ENCODE results near the gene OGA.
"Not testable (repeated sequence)": the region's sequence is repeated elsewhere in the genome, so short reads cannot be mapped to it uniquely, and the experiment has no call there.

OGA gene

DNA sequence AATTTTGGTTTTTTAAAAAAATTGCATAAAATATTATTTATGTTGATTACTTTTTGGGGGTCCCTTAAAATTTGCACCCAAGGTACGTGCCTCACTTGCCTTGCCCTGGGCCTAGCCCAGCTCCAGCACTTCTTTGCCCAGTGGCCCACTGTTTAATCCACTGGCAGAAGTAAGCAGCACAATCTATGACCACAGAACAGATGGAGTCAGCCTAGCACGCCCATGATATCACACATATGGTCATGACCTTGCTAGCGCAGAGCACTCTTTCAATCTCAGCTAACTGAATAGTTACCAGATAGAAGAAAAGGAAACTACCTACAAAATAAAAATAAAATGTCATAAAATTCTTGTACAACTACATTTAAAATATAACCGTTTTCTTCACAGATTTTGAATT is 5.6 kb downstream of the OGA start:
- Histone ChIP-seq H3K9me3 (ENCODE audit: low read length) (no peaks in the 10 kb centered on the region), H3K36me3 (ENCODE audit: insufficient read depth, low read length) (peaks cover 55% of the 10 kb centered on the region), H3K4me3 (ENCODE audit: low read length) (no peak overlapping the region), H2AFZ (ENCODE audit: low read depth, low read length) (no peak overlapping the region), H3K27me3 (ENCODE audit: insufficient read depth, low read length) (no peaks in the 10 kb centered on the region), H3K4me1 (ENCODE audit: insufficient read depth, low read length) (peaks cover 18% of the 10 kb centered on the region)

DNA sequence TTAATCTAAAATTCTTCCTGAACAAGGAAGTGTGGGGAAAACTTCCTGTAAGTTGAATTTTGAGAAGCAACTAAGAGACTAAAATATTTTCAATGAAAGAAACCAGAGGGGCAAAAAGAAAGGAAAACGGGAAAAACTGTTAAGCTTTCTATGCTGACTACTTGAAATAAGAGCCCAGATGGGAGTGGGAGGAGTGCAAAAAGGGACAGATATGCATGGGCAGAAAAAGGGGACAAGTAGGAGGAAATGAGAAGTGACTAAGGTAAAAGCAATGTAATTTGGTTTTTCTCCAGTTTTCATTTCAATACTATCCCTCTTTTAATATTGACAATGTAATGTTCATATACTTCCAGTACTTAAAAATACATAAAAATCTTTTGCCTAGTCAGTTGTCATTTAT is 11.1 kb downstream of the OGA start:
- no peaks in the 10 kb centered on the region for H3K4me1 ChIP-seq (ENCODE audit: insufficient read depth, low read length)
- H3K27me3 ChIP-seq (ENCODE audit: insufficient read depth, low read length): no peaks in the 10 kb centered on the region
- H3K36me3 ChIP-seq (ENCODE audit: insufficient read depth, low read length): peaks cover 87% of the 10 kb centered on the region
- H3K4me3 ChIP-seq (ENCODE audit: low read length): no peak overlapping the region
- H2AFZ ChIP-seq (ENCODE audit: low read depth, low read length): no peak overlapping the region
- H3K9me3 ChIP-seq (ENCODE audit: low read length): peaks cover 4% of the 10 kb centered on the region

GRCh38 chr10:101803511-101803910 is 14.7 kb downstream of the OGA start:
- no peak overlapping the region for H2AFZ ChIP-seq (ENCODE audit: low read depth, low read length)
- peaks cover 89% of the 10 kb centered on the region for H3K36me3 ChIP-seq (ENCODE audit: insufficient read depth, low read length)

DNA sequence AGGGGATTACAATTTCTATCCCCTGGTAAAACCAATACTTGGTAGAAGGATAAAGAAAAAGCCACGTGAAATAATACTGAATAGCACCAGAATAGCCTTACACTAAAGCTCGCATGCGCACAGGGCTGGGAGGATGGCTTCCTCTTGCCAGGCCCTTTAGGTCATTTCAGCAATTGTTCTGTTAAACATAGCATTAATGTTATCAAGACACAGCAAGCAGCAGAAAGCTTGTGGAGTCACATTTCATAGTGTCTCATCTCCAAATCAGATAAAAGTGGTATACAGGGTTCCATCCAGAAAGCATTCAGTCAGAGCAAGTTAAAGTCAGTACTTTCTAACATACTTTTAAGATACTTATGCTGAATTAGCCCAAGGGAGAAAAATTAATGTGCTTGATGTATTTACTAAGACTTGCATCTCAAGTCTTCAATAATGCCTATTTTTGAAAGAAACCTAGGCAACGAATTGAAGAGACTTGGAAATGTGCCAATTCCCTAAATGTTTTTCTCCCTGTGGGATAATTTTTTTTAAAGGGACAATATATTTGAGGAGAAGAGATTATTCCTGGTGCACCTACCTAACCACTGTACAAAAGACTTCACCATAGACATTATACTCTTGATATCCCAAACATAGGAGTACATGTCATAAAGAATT is 20.7 kb downstream of the OGA start:
- Histone ChIP-seq H2AFZ (ENCODE audit: low read depth, low read length) (no peak overlapping the region), H3K4me1 (ENCODE audit: insufficient read depth, low read length) (no peaks in the 10 kb centered on the region), H3K27me3 (ENCODE audit: insufficient read depth, low read length) (no peaks in the 10 kb centered on the region), H3K4me3 (ENCODE audit: low read length) (no peak overlapping the region), H3K36me3 (ENCODE audit: insufficient read depth, low read length) (peaks cover 91% of the 10 kb centered on the region), H3K9me3 (ENCODE audit: low read length) (no peaks in the 10 kb centered on the region)

More at GRCh38 chr10:101803511-101803910, 14.7 kb downstream of the OGA start:
- H3K4me1 ChIP-seq (ENCODE audit: insufficient read depth, low read length): no peaks in the 10 kb centered on the region
- H3K27me3 ChIP-seq (ENCODE audit: insufficient read depth, low read length): no peaks in the 10 kb centered on the region
- peaks cover 4% of the 10 kb centered on the region for H3K9me3 ChIP-seq (ENCODE audit: low read length)
- no peak overlapping the region for H3K4me3 ChIP-seq (ENCODE audit: low read length)

- no peak overlapping the region for H2AFZ ChIP-seq (ENCODE audit: low read depth, low read length)
- H3K4me1 ChIP-seq (ENCODE audit: insufficient read depth, low read length): no peaks in the 10 kb centered on the region
- H3K27me3 ChIP-seq (ENCODE audit: insufficient read depth, low read length): no peaks in the 10 kb centered on the region
- H3K9me3 ChIP-seq (ENCODE audit: low read length): no peaks in the 10 kb centered on the region
- H3K4me3 ChIP-seq (ENCODE audit: low read length): no peak overlapping the region
- peaks cover 92% of the 10 kb centered on the region for H3K36me3 ChIP-seq (ENCODE audit: insufficient read depth, low read length)
These were observed 24.7 kb downstream of the OGA start for GRCh38 chr10:101793526-101793925.

GRCh38 chr10:101789686-101790085 is 28.6 kb downstream of the OGA start:
- Histone ChIP-seq H2AFZ (ENCODE audit: low read depth, low read length) (no peak overlapping the region), H3K9me3 (ENCODE audit: low read length) (no peaks in the 10 kb centered on the region), H3K4me1 (ENCODE audit: insufficient read depth, low read length) (no peaks in the 10 kb centered on the region), H3K36me3 (ENCODE audit: insufficient read depth, low read length) (peaks cover 92% of the 10 kb centered on the region), H3K4me3 (ENCODE audit: low read length) (no peak overlapping the region), H3K27me3 (ENCODE audit: insufficient read depth, low read length) (no peaks in the 10 kb centered on the region)

GRCh38 chr10:101789231-101789630 is 29.0 kb downstream of the OGA start:
- H2AFZ ChIP-seq (ENCODE audit: low read depth, low read length); H3K4me1 ChIP-seq (ENCODE audit: insufficient read depth, low read length); H3K4me3 ChIP-seq (ENCODE audit: low read length); H3K27me3 ChIP-seq (ENCODE audit: insufficient read depth, low read length); H3K9me3 ChIP-seq (ENCODE audit: low read length): not testable (repeated sequence)
- H3K36me3 ChIP-seq (ENCODE audit: insufficient read depth, low read length): peaks cover 93% of the 10 kb centered on the region

- Histone ChIP-seq H3K4me3 (ENCODE audit: low read length) (no peak overlapping the region), H3K36me3 (ENCODE audit: insufficient read depth, low read length) (peaks cover 62% of the 10 kb centered on the region), H2AFZ (ENCODE audit: low read depth, low read length) (no peak overlapping the region), H3K4me1 (ENCODE audit: insufficient read depth, low read length) (peaks cover 16% of the 10 kb centered on the region), H3K27me3 (ENCODE audit: insufficient read depth, low read length) (no peaks in the 10 kb centered on the region), H3K9me3 (ENCODE audit: low read length) (no peaks in the 10 kb centered on the region)
These were observed 32.4 kb downstream of the OGA start for GRCh38 chr10:101785801-101786200.

DNA sequence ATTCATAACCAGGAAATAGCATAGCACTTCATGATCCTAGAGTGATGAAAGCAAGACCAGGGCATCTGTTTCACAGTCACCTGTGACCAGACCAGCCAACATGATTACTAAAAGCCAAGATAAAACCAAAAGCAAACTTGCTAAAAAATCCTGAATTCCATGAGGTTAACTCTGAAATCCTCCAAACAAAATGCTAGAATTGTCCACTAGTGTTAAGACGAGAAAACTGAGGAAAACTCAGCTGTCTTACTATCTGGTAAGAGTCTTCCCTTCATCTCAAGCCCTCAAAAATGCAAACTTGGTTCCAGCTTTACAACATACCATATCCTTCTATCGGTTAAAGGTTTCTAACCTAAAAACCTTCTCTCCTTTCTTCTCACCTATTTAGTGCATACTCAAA is 33.7 kb downstream of the OGA start:
- Histone ChIP-seq H3K4me1 (ENCODE audit: insufficient read depth, low read length) (peaks cover 16% of the 10 kb centered on the region), H3K9me3 (ENCODE audit: low read length) (no peaks in the 10 kb centered on the region), H3K36me3 (ENCODE audit: insufficient read depth, low read length) (peaks cover 49% of the 10 kb centered on the region), H3K4me3 (ENCODE audit: low read length) (no peak overlapping the region), H2AFZ (ENCODE audit: low read depth, low read length) (no peak overlapping the region), H3K27me3 (ENCODE audit: insufficient read depth, low read length) (peaks cover 3% of the 10 kb centered on the region)

- peak overlapping the region; percentile 73 for H3K4me3 ChIP-seq (ENCODE audit: low read length)
- no peak overlapping the region for H2AFZ ChIP-seq (ENCODE audit: low read depth, low read length)
- peaks cover 41% of the 10 kb centered on the region for H3K36me3 ChIP-seq (ENCODE audit: insufficient read depth, low read length)
- H3K9me3 ChIP-seq (ENCODE audit: low read length): no peaks in the 10 kb centered on the region
- H3K4me1 ChIP-seq (ENCODE audit: insufficient read depth, low read length): peaks cover 22% of the 10 kb centered on the region
- H3K27me3 ChIP-seq (ENCODE audit: insufficient read depth, low read length): peaks cover 6% of the 10 kb centered on the region
These were observed 34.5 kb downstream of the OGA start for GRCh38 chr10:101783736-101784118.

- Histone ChIP-seq H3K4me1 (ENCODE audit: insufficient read depth, low read length) (peaks cover 22% of the 10 kb centered on the region), H3K4me3 (ENCODE audit: low read length) (peak within 1 kb of the TSS; percentile 73), H3K9me3 (ENCODE audit: low read length) (no peaks in the 10 kb centered on the region), H3K27me3 (ENCODE audit: insufficient read depth, low read length) (peaks cover 12% of the 10 kb centered on the region), H3K36me3 (ENCODE audit: insufficient read depth, low read length) (peaks cover 39% of the 10 kb centered on the region), H2AFZ (ENCODE audit: low read depth, low read length) (no peak within 1 kb of the TSS)
These were observed 35.2 kb downstream of the OGA start, which contains the start of gene NPM3 for GRCh38 chr10:101782811-101783735. Gene NPM3, minus strand, starts transcription at chr10:101783446. Its CDS starts 56 bp downstream, at chr10:101783390.

DNA sequence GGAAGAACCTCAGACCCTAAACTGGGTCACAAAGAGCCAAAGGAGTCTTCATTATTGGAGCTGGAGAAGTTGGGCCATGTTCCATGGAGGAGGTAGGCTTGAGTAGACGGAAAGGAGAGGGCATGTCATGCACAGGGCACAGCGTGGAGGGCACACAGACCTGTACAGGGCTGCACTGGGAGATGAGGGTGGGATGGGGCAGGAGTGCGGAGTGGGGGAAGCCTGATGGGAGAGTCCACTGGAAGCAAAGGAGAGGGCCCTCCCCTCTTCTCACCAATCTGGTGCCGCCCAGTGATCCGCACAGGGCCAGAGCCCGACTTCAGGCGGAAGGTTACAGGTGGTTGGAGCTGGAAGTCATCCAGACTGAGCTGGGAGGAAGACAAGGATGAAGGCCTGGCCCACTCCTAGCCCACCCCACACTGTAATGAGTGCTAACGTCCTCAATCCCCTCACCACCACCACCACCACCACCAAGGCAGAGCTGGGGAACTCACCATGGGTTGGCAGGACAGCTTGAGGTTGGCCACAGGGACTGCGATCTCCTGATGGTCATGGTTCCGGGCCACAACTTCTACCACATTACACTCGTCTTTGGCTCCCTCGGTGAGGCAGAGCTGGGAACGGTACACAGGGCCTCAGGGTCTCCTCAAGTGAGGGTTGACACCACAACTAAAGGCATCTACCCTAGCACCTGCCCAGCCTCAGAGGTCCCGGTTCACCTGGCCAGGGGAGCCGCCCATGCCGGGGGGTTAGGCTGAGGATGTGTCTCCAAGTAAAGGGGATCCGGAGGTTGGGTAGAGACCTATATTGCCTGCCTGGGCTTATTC is 36.0 kb downstream of the OGA start:
- peaks cover 2% of the 10 kb centered on the region for H3K9me3 ChIP-seq (ENCODE audit: low read length)
- peaks cover 32% of the 10 kb centered on the region for H3K36me3 ChIP-seq (ENCODE audit: insufficient read depth, low read length)
- H3K4me3 ChIP-seq (ENCODE audit: low read length): peak overlapping the region; percentile 73
- no peak overlapping the region for H2AFZ ChIP-seq (ENCODE audit: low read depth, low read length)
- H3K4me1 ChIP-seq (ENCODE audit: insufficient read depth, low read length): peaks cover 22% of the 10 kb centered on the region
- peaks cover 21% of the 10 kb centered on the region for H3K27me3 ChIP-seq (ENCODE audit: insufficient read depth, low read length)

- Histone ChIP-seq H3K4me3 (ENCODE audit: low read length) (no peak overlapping the region), H2AFZ (ENCODE audit: low read depth, low read length) (no peak overlapping the region), H3K9me3 (ENCODE audit: low read length) (peaks cover 2% of the 10 kb centered on the region), H3K36me3 (ENCODE audit: insufficient read depth, low read length) (peaks cover 26% of the 10 kb centered on the region), H3K27me3 (ENCODE audit: insufficient read depth, low read length) (peaks cover 27% of the 10 kb centered on the region), H3K4me1 (ENCODE audit: insufficient read depth, low read length) (peaks cover 22% of the 10 kb centered on the region)
These were observed 36.6 kb downstream of the OGA start for GRCh38 chr10:101781655-101781983.
